GM18868 (cell line): ENCODE results near the gene CTNNA3.
"Not testable (repeated sequence)": the region's sequence is repeated elsewhere in the genome, so short reads cannot be mapped to it uniquely, and the experiment has no call there.

Source experiments
- ATAC-seq: cut with Tn5 transposase; IDR thresholded peaks from one replicate; pipeline ENCODE4 v1.9.1; 2021; ENCODE audit warnings: mild to moderate bottlenecking, moderate library complexity; ENCODE audit not compliant: unreplicated experiment

CTNNA3 gene

DNA sequence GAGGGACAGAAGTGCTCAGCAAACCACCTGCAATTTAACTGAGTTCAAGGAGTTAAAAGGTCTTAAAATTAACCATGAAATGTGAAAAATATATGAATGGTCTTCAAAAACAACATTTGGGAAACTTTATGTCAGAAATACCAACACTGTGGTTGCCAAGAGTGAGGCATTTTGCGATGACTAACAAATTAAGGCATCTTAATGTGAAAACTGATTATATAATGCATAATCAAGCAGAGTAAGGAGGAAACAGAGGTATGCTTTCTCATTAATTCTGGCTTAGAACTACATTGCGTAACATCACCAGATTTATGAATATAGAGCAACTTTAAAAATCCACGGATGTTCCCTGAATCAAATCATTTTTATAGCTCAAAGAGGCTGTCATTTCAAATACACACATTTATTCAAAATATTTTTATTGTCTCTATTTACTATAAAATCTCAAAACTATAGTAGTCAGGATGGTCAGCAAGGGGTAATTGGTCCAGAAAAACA lies 434.6 kb downstream of the CTNNA3 start:
- ATAC-seq = no peak

GRCh38 chr10:67259319-67259929 lies 436.6 kb downstream of the CTNNA3 start:
- ATAC-seq = no peak

DNA sequence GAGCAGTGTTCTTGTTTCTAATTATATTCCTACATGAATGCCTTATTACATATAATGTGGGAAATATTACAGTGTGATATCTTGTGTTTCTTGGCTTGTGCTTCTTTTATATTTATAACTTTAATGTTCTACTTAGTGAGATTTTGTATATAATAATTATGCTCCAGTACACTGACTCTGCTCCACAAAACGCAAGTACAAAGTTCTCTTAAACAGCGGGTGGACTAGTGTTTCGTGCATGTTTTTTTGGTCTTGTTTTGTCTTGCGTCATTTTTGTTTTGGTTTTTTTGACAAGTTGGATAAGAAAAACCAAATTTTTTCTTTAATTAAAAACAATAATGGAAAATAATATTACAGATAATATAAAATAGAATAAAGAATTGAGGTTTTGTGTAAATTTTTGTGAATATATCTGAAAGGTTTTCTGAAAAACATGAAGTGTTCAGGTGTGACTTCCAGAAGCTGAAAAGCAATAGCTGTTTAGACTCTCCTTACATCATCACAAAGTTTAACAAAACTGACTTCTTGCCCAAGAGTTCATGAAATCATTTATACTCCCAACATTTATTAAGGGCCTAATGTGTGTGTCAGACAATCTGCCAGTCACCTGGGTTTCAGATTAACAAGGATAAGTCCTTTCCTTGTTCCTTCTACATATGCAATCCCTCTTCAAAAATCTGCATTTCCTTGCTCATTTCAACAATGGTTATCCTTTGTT lies 438.4 kb downstream of the CTNNA3 start:
- ATAC-seq = no peak

DNA sequence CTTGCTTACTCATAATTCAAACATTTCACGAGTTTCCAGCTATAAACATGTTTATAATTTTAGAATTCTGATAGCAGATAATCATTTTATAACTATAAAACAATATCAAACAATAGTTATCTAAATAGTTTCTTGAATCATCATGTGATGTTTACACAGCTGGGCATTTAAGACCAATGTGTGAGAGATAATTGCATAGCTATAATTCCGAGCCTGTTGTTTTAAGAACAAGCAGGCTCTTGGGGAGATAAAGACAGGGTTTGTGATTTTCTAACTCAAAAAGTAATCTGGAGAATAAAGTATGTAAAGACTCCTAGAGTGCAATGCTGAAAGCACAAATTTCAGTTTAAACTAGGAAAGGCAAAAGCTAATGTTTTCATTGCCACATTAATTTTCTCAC lies 439.0 kb downstream of the CTNNA3 start:
- no peak for ATAC-seq

DNA sequence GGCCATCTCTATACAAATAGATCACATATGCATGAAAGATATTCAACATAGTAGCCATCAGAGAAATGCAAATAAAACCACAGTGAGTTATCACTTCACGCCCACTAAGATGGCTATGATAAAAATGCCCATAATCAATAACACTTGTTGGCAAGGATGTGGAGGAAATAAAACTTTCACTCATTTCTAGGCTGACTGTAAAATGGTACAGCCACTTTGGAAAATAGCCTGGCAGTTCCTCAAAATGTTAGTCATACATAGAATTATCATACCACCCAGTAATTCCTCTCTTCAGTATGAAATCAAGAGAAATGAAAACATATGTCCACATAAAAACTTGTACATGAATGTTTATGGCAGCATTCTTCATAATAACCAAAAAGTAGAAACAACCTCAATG lies 445.3 kb downstream of the CTNNA3 start:
- no peak for ATAC-seq

GRCh38 chr10:67246066-67246555 lies 449.9 kb downstream of the CTNNA3 start:
- no peak for ATAC-seq

DNA sequence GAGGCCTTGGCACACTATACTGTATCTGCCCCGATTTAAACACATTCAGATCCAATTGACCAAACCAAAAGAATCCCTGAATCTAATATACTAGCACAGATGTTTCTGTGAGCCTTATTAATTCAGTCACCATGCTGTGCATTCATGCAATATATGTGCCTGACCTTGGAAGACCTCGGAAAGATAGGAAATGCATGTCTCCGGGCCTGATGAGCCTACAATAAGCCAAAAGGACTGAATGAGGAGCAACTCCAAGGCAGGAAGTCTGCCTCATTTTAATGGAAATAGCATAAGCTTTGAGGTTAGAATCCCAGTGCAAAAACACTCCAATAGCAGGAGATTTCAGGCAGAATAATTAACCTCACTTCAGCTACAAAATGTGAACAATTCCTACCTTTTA lies 453.5 kb downstream of the CTNNA3 start:
- no peak for ATAC-seq

GRCh38 chr10:67241451-67241850 lies 454.5 kb downstream of the CTNNA3 start:
- ATAC-seq = no peak

GRCh38 chr10:67239864-67240497 lies 456.0 kb downstream of the CTNNA3 start:
- no peak for ATAC-seq

DNA sequence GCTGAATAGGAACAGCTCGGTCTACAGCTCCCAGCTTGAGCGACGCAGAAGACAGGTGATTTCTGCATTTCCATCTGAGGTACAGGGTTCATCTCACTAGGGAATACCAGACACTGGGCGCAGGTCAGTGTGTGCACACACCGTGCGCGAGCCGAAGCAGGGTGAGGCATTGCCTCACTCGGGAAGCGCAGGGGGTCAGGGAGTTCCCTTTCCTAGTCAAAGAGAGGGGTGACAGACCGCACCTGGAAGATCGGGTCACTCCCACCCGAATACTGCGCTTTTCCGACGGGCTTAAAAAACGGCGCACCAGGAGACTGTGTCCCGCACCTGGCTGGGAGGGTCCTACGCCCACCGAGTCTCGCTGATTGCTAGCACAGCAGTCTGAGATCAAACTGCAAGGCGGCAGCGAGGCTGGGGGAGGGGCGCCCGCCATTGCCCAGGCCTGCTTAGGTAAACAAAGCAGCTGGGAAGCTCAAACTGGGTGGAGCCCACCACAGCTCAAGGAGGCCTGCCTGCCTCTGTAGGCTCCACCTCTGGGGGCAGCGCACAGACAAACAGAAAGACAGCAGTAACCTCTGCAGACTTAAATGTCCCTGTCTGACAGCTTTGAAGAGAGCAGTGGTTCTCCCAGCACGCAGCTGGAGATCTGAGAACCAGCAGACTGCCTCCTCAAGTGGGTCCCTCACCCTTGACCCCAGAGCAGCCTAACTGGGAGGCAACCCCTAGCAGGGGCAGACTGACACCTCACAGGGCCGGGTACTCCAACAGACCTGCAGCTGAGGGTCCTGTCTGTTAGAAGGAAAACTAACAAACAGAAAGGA lies 465.1 kb downstream of the CTNNA3 start:
- ATAC-seq = not testable (repeated sequence)

DNA sequence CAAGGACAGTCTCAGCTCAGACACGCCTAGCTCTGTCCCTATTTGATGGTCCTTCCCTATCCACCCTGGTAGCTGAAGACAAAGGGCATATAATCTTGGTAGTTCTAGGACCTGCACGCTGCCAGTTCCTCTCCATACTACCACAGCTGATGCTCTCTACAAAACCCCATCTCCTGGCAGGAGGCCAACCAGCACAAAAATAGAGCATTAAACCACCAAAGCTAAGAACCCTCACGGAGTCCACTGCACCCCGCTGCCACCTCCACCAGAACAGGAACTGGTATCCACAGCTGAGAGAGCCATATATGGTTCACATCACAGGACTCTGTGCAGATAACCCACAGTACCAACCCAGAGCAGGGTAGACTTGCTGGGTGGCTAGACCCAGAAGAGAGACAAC lies 470.8 kb downstream of the CTNNA3 start:
- ATAC-seq = no peak

DNA sequence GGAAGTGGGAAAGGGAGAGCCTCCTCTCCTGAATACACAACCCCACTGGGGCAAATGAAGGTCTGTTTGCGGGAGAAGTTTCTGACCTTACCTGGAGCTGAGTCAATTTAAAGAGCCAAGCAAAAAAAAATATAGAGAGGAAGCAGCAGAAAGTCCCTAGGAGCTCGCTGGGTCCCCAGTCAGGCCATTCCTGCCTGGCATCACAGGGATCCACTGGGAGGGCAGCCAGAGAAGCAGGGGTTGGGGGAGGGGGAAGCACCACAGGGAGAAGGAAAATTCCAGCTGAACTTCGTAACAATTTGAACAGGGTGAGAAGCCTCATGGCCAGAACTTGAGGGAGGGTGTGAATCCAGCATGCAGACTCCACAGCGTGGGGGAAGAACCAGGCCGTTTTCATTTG lies 471.4 kb downstream of the CTNNA3 start:
- ATAC-seq = no peak

- no peak for ATAC-seq
Observed at GRCh38 chr10:67222934-67223333, 473.1 kb downstream of the CTNNA3 start.

DNA sequence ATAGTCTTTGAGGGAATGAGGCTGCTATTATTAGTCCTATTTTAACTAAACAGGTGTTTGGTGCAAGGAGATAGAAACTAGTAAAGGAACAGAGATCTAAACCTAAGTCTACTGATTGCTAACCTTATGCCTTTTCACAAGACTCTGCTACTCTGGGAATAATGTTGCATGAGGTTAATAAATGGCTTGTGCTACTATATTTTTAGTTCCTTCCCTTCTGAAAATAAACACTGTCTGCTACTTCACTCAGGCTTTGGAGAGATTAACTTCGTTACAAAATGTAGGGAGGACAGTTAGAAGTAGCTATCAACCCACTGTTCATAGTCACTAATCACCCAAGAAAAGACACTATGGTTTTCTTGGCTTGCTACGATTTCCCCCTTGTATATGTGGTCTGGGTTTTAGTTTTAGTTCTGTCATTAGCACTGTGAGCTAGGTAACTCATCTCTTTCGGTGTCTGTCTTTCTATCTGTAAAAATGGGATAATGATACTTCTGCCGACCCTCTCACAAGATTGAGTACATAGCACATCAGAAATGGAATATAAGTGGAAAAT lies 474.0 kb downstream of the CTNNA3 start:
- ATAC-seq = no peak

DNA sequence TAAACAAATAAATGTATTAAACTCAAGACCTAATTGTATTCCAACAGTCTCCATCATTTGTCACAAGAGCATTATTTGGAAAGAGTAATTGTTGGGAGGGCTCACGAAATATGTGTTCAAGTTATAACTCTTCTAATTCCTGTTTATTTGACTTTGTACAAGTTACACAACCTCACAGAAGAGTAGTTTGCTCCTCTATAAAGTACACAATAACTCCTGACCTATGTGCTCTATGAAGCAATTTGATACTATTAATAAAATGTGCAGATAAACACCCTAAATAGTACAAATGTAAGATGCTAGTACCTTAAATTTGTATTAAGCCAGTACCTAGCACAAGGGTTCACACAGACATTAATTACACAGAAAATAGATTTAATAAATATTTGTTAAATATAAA lies 484.3 kb downstream of the CTNNA3 start:
- no peak for ATAC-seq

DNA sequence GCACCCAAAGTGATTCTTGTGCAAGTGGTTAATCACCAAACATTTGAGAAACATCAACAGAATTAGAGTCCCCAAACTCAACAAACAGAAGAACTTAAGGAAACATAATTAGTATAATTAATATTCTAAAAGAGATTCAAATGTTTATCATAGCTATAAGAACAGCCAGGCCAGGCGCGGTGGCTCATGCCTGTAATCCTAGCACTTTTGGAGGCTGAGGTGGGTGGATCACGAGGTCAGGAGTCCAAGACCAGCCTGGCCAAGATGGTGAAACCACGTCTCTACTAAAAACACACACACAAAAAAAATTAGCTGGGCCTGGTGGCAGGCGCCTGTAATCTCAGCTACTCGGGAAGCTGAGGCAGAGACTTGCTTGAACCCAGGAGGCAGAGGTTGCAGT lies 488.1 kb downstream of the CTNNA3 start:
- ATAC-seq = not testable (repeated sequence)

- ATAC-seq = no peak
Observed at GRCh38 chr10:67200913-67201564, 495.0 kb downstream of the CTNNA3 start.

GRCh38 chr10:67175354-67175753 lies 520.6 kb downstream of the CTNNA3 start:
- no peak for ATAC-seq

- no peak for ATAC-seq
Observed at GRCh38 chr10:67173787-67174186, 522.2 kb downstream of the CTNNA3 start.

GRCh38 chr10:67171970-67172369 lies 524.0 kb downstream of the CTNNA3 start:
- no peak for ATAC-seq
